GM23338 (cell line): ENCODE measurements around the gene PTPRN2. TPM values are rescaled to one million over a fixed set of nuclear protein-coding genes. Genes with fewer than 3 reads are reported as not detected.
"Not testable (repeated sequence)": the region's sequence is repeated elsewhere in the genome, so short reads cannot be mapped to it uniquely, and the experiment has no call there.

Source experiments
- ATAC-seq: fragments of 200-7000 bp; cut with Tn5 transposase; 3 replicates; pipeline ENCODE4 v1.9.1; 2020
- DNase-seq: peaks from one replicate; pipeline ENCODE4 v3.0.0-alpha.2; 2015; ENCODE audit warnings: low spot score
- H2AFZ ChIP-seq: fragments of 200-600 bp; sonication (generic); 2 replicates; pipeline ENCODE4 v1.8.0; 2016; ENCODE audit warnings: antibody characterized with exemption, mild to moderate bottlenecking, moderate library complexity
- H3F3A ChIP-seq: fragments of 200-600 bp; sonication (generic); replicated peaks from 2 replicates; pipeline ENCODE4 v1.8.0; 2017; ENCODE audit warnings: antibody characterized with exemption, mixed run types, low read depth
- H3K27ac ChIP-seq: fragments of 200-600 bp; sonication (generic); 2 replicates; pipeline ENCODE4 v1.6.1; 2016; ENCODE audit warnings: low read depth
- H3K27me3 ChIP-seq: fragments of 200-600 bp; sonication (generic); 2 replicates; pipeline ENCODE4 v1.8.0; 2016; ENCODE audit warnings: mild to moderate bottlenecking, mixed run types, moderate library complexity; ENCODE audit not compliant: insufficient read depth
- H3K36me3 ChIP-seq: fragments of 200-600 bp; sonication (generic); 2 replicates; pipeline ENCODE4 v1.8.0; 2016; ENCODE audit warnings: mild to moderate bottlenecking; ENCODE audit not compliant: insufficient read depth
- H3K4me1 ChIP-seq: fragments of 200-600 bp; sonication (generic); 2 replicates; pipeline ENCODE4 v1.8.0; 2016; ENCODE audit warnings: mild to moderate bottlenecking, moderate library complexity; ENCODE audit not compliant: insufficient read depth
- H3K4me2 ChIP-seq: fragments of 200-600 bp; sonication (generic); 2 replicates; pipeline ENCODE4 v1.7.1; 2017; ENCODE audit warnings: mixed run types
- H3K4me3 ChIP-seq: fragments of 200-600 bp; sonication (generic); 2 replicates; pipeline ENCODE4 v1.6.1; 2016; ENCODE audit warnings: mixed run types
- H3K79me2 ChIP-seq: fragments of 200-600 bp; sonication (generic); replicated peaks from 2 replicates; pipeline ENCODE4 v1.8.0; 2017; ENCODE audit warnings: mild to moderate bottlenecking; ENCODE audit not compliant: insufficient read depth
- H3K9me2 ChIP-seq: fragments of 200-600 bp; sonication (generic); 2 replicates; pipeline ENCODE4 v1.8.0; 2017; ENCODE audit not compliant: insufficient read depth
- H4K20me1 ChIP-seq: fragments of 200-600 bp; sonication (generic); replicated peaks from 2 replicates; pipeline ENCODE4 v1.8.0; 2017; ENCODE audit warnings: mild to moderate bottlenecking; ENCODE audit not compliant: insufficient read depth
- H3K27ac Mint-ChIP-seq: 2 replicates; pipeline ENCODE4 v1.8.0; 2020; ENCODE audit warnings: inconsistent platforms, mild to moderate bottlenecking, moderate library complexity, mixed read lengths
- H3K27me3 Mint-ChIP-seq: 3 replicates; pipeline ENCODE4 v1.8.0; 2022; ENCODE audit warnings: low read depth, mild to moderate bottlenecking, moderate library complexity, mixed read lengths, inconsistent platforms; ENCODE audit not compliant: insufficient read depth, poor library complexity
- H3K36me3 Mint-ChIP-seq: 3 replicates; pipeline ENCODE4 v1.8.0; 2021; ENCODE audit warnings: low read depth, mild to moderate bottlenecking, inconsistent platforms, moderate library complexity, mixed read lengths
- H3K4me1 Mint-ChIP-seq: 3 replicates; pipeline ENCODE4 v1.8.0; 2020; ENCODE audit warnings: mild to moderate bottlenecking, inconsistent platforms, mixed read lengths
- H3K4me3 Mint-ChIP-seq: 3 replicates; pipeline ENCODE4 v1.8.0; 2021; ENCODE audit warnings: moderate library complexity, mild to moderate bottlenecking, inconsistent platforms, mixed read lengths
- H3K9me3 Mint-ChIP-seq: 3 replicates; pipeline ENCODE4 v1.8.0; 2020; ENCODE audit warnings: moderate library complexity, mild to moderate bottlenecking, inconsistent platforms, mixed read lengths
- CREB1 ChIP-seq: fragments of 250-450 bp; sonication (Bioruptor Pico); IDR thresholded peaks from 2 replicates; pipeline ENCODE4 v1.5.0; 2020; ENCODE audit warnings: low read depth, mild to moderate bottlenecking, moderate library complexity
- ETS1 ChIP-seq: IDR thresholded peaks from 2 replicates; pipeline ENCODE4 v1.6.1; 2016; ENCODE audit warnings: antibody characterized with exemption
- EZH2phosphoT487 ChIP-seq: fragments of 200-600 bp; sonication (generic); IDR thresholded peaks from one replicate; pipeline ENCODE4 v1.8.1; 2018; ENCODE audit warnings: antibody characterized with exemption; ENCODE audit not compliant: unreplicated experiment
- NANOG ChIP-seq: IDR thresholded peaks from 2 replicates; pipeline ENCODE4 v1.6.1; 2016; ENCODE audit warnings: antibody characterized with exemption, borderline replicate concordance
- POLR2AphosphoS5 ChIP-seq: IDR thresholded peaks from 2 replicates; pipeline ENCODE4 v1.6.1; 2016; ENCODE audit warnings: antibody characterized with exemption, low read depth
- ZNF114 ChIP-seq: fragments of 250-450 bp; sonication (Bioruptor Pico); IDR thresholded peaks from 2 replicates; pipeline ENCODE4 v1.5.0; 2020; ENCODE audit warnings: mild to moderate bottlenecking, moderate library complexity
- ZNF462 ChIP-seq: fragments of 250-450 bp; sonication (Bioruptor Pico); IDR thresholded peaks from 2 replicates; pipeline ENCODE4 v1.5.0; 2020; ENCODE audit warnings: mild to moderate bottlenecking, moderate library complexity
- polyA plus RNA-seq: library from polyadenylated mRNA; unstranded; fragments of >200 nt; fragmentation: Nextera tagmentation; extraction: Ambion mirVana; gene quantifications from 2 replicates; pipeline ENCODE4 v1.2.1, GENCODE V29; 2016
- total RNA-seq: library from RNA; depleted of rRNA; stranded (reverse); fragments of >200 nt; shearing (Covaris generic); gene quantifications from 2 replicates; pipeline ENCODE4 v1.2.3, GENCODE V29; 2014
- TF ChIP-seq, protein P1 (sequence below), 2 experiments: fragments of 200-600 bp in 1 of 2; sonication (generic) in 1 of 2; conservative IDR thresholded peaks; 2 replicates each; pipeline versions ENCODE4 v1.5.1 to v1.6.1; 2016 to 2017; ENCODE audit warnings: antibody characterized with exemption in 2 of 2, low read depth in 2 of 2, mild to moderate bottlenecking in 2 of 2, moderate library complexity in 1 of 2

Gene PTPRN2
- total and polyA plus RNA-seq, 2 experiments from 2014 or later: 0.87 to 4.0 TPM

GRCh38 chr7:158418395-158418794, 169.2 kb downstream of the PTPRN2 start:
- not testable (repeated sequence) for H3K9me2 ChIP-seq, H3K27ac ChIP-seq, H3K4me1 Mint-ChIP-seq, H3K4me2 ChIP-seq, H3K79me2 ChIP-seq, H3K36me3 ChIP-seq, H3K4me1 ChIP-seq, H3K4me3 ChIP-seq, DNase-seq, H3K4me3 Mint-ChIP-seq, H3K27me3 ChIP-seq, ATAC-seq, H4K20me1 ChIP-seq, H3K27me3 Mint-ChIP-seq, H2AFZ ChIP-seq, H3F3A ChIP-seq, H3K27ac Mint-ChIP-seq
- Mint-ChIP-seq H3K9me3 (peaks cover 92% of the 10 kb centered on the region), H3K36me3 (peaks cover 31% of the 10 kb centered on the region)

- H3K4me3 ChIP-seq: no peak overlapping the region
- Mint-ChIP-seq H3K4me3 (no peak overlapping the region), H3K36me3 (peaks cover 32% of the 10 kb centered on the region), H3K27me3 (peaks cover 15% of the 10 kb centered on the region), H3K27ac (no peak overlapping the region), H3K4me1 (peaks cover 2% of the 10 kb centered on the region; the same call in 1 of the 3 replicates), H3K9me3 (peaks cover 87% of the 10 kb centered on the region)
- ATAC-seq (no peak), DNase-seq (no peak)
- H3K36me3 ChIP-seq: no peaks in the 10 kb centered on the region
- H3K4me1 ChIP-seq: no peaks in the 10 kb centered on the region
- H3K79me2 ChIP-seq: no peaks in the 10 kb centered on the region
- TF ChIP-seq ETS1 (no peak), ZNF462 (no peak), NANOG (no peak), EZH2phosphoT487 (no peak), ZNF114 (CRISPR knock-in tag) (no peak), POLR2AphosphoS5 (no peak), CREB1 (CRISPR knock-in tag) (no peak)
- TF ChIP-seq, protein P1, sequence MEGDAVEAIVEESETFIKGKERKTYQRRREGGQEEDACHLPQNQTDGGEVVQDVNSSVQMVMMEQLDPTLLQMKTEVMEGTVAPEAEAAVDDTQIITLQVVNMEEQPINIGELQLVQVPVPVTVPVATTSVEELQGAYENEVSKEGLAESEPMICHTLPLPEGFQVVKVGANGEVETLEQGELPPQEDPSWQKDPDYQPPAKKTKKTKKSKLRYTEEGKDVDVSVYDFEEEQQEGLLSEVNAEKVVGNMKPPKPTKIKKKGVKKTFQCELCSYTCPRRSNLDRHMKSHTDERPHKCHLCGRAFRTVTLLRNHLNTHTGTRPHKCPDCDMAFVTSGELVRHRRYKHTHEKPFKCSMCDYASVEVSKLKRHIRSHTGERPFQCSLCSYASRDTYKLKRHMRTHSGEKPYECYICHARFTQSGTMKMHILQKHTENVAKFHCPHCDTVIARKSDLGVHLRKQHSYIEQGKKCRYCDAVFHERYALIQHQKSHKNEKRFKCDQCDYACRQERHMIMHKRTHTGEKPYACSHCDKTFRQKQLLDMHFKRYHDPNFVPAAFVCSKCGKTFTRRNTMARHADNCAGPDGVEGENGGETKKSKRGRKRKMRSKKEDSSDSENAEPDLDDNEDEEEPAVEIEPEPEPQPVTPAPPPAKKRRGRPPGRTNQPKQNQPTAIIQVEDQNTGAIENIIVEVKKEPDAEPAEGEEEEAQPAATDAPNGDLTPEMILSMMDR (conservative IDR thresholded peaks at IDR 0.05; ENCODE audit: low read depth in 2 of 2): no peak
- 0 out of 2 replicates have a peak, but pooled peaks cover 2% of the 10 kb centered on the region for H3K9me2 ChIP-seq
- H3K4me2 ChIP-seq: no peak overlapping the region
- no peak overlapping the region for H3K27ac ChIP-seq
- H3K27me3 ChIP-seq: no peaks in the 10 kb centered on the region
- H2AFZ ChIP-seq: no peak overlapping the region
- no peaks in the 10 kb centered on the region for H3F3A ChIP-seq
- H4K20me1 ChIP-seq: no peaks in the 10 kb centered on the region
These were observed 171.2 kb downstream of the PTPRN2 start for GRCh38 chr7:158416283-158416933.
